Rectal smooth muscle tissue (tissue), 1 donor: Measurements from ENCODE around the gene WWOX.

Experiments
- H3K27ac ChIP-seq: one replicate; pipeline ENCODE4 v1.7.0; 2013; ENCODE audit warnings: low read depth, low read length, inconsistent platforms
- H3K27me3 ChIP-seq: one replicate; pipeline ENCODE4 v1.7.0; 2013; ENCODE audit warnings: low read length; ENCODE audit not compliant: control insufficient read depth, insufficient read depth
- H3K36me3 ChIP-seq: one replicate; pipeline ENCODE4 v1.7.0; 2013; ENCODE audit warnings: low read length; ENCODE audit not compliant: control insufficient read depth, insufficient read depth
- H3K4me1 ChIP-seq: one replicate; pipeline ENCODE4 v1.7.0; 2013; ENCODE audit warnings: low read length; ENCODE audit not compliant: control insufficient read depth, insufficient read depth
- H3K4me3 ChIP-seq: one replicate; pipeline ENCODE4 v1.7.0; 2013; ENCODE audit warnings: low read length
- H3K9ac ChIP-seq: one replicate; pipeline ENCODE4 v1.7.0; 2013; ENCODE audit warnings: low read length

Gene WWOX

DNA sequence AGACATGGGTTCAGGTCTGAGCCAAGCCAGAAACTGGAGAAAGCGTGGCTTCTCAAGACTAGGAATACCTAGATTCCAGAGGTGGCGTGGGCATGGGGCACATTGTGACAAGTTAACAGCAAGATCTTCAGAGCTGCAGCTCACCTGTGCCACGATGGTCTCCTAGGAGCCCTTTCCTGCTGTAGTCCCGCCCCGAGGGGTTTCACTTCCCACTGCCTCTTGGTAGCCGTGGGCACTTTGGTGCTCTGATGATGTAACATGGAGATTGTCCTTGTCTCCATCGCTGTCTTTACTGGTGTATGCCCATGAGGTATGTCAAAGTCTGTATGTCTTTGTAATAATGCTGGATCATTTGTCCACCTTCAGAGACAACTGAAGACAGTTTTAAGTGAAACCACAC, 89.7 kb downstream of the WWOX start:
- no peaks in the 10 kb centered on the region for H3K36me3 ChIP-seq
- H3K27me3 ChIP-seq: no peaks in the 10 kb centered on the region
- H3K4me1 ChIP-seq: no peaks in the 10 kb centered on the region
- H3K27ac ChIP-seq: no peak overlapping the region
- H3K9ac ChIP-seq: no peak overlapping the region
- no peak overlapping the region for H3K4me3 ChIP-seq

DNA sequence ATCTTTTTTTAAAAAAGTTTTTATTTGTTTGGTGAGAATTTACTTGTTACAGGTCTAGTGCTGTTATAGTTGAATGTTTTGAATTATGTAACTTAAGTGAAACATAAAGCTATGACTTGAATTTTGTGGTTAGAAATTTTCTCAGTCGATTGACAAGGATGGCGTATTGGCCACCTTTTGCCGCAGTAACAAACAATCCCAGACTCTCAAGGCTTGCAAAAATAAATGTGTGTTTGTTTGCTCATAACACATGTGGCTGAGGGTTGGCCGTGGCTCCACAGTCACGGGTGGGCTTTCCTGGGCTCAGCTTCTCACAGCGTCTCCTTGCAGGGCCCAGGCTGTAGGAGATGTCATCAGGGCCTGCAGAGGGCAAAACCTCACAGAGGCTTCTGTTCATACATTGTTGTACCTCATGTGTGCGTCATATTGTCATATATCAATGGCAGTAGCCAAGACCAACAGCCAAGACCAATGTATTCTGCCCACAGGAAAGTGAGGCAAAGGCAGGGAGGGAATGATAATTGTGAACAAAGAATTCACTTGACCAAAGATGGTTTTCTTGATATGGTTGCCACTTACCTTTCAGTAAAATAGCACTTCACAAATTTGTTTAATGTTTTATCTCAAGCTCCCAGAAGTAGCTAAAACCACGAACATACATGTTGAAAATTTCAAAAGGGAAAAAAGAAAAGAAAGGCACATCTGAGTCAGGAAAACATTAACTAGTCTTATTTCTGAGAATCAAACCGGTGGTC, 93.5 kb downstream of the WWOX start:
- Histone ChIP-seq H3K4me3 (no peak overlapping the region), H3K36me3 (no peaks in the 10 kb centered on the region), H3K9ac (no peak overlapping the region), H3K27ac (no peak overlapping the region), H3K4me1 (no peaks in the 10 kb centered on the region), H3K27me3 (no peaks in the 10 kb centered on the region)

DNA sequence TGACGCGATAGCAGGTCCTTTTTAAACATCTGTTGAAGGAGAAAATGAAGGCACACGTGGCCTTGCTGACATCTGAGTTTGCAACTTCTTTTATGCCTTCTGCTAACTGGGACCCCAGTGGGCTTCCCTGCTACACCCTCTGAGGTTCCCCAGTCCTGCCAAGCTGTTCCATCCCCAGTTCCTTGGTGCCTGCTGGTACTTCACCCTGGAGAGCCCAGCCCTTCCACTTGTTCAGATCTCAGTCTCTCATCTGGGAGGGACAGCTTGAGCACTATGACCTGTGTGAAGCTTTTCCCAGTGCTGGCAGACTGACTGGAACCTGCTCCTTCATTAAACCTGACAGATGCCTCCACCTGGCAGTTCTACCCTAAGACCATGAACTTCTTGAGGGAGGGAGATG, 95.5 kb downstream of the WWOX start:
- no peaks in the 10 kb centered on the region for H3K4me1 ChIP-seq
- H3K27ac ChIP-seq: no peak overlapping the region
- no peaks in the 10 kb centered on the region for H3K36me3 ChIP-seq
- H3K9ac ChIP-seq: no peak overlapping the region
- H3K27me3 ChIP-seq: no peaks in the 10 kb centered on the region
- H3K4me3 ChIP-seq: no peak overlapping the region

DNA sequence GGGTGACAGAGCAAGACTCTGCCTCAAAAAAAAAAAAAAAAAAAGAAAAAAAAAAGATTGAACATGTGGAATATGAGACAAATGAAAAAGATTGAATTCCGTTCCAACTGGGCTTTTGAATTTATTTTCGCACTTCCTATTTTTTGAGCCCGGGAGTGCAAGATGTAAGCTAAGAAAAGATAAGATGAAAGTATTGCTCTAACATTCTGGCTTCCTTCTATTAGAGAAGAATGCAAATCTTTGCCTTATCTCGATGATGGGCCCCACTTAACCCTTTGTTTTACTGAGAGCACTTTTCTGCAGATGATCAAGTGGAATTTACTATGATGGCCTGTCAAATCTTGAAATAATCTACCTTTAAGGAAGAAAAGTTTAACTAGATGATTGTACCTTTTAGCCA, 96.3 kb downstream of the WWOX start:
- Histone ChIP-seq H3K4me1 (no peaks in the 10 kb centered on the region), H3K27me3 (no peaks in the 10 kb centered on the region), H3K27ac (no peak overlapping the region), H3K4me3 (no peak overlapping the region), H3K36me3 (no peaks in the 10 kb centered on the region), H3K9ac (no peak overlapping the region)

DNA sequence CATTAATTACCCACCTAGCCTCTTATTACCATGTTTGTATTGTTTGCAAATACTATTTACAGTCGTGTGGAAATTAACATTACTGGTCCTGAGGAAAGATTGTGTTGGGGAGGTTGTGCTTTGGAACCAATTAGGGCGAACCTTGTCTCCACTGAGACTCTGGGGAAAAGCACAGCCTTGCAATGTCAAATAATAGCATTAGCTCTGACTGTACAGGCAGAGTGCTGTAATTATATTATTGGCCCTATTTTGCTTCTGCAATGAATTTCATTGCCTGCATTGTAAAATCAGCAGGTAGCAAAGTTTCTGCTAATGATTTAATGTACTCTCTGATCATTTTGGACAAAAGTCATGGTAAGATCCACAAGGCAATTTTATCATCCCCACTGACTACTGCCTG, 97.0 kb downstream of the WWOX start:
- H3K4me3 ChIP-seq: no peak overlapping the region

DNA sequence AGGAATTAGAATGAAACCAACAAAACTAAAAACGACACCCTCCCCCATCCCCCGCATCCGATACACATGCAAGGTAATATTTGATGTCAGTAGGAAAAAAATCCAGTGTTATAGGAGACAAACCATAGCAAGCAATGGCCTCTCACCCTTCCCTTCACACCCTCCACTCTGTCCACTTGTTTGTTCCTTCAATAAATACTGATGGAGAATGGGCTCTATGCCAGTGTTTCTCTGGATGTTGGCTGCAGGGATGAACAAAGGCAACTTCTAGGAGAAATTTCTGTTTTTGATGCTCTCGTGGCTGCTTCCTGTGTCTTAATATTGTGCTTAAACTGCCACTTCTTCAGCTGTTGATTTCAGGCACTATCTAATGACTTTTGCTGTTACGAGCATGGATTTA, 98.8 kb downstream of the WWOX start:
- Histone ChIP-seq H3K4me1 (no peaks in the 10 kb centered on the region), H3K27me3 (no peaks in the 10 kb centered on the region), H3K27ac (no peak overlapping the region), H3K4me3 (no peak overlapping the region), H3K36me3 (no peaks in the 10 kb centered on the region), H3K9ac (no peak overlapping the region)

More for the DNA sequence above, 97.0 kb downstream of the WWOX start:
- no peaks in the 10 kb centered on the region for H3K36me3 ChIP-seq
- H3K4me1 ChIP-seq: no peaks in the 10 kb centered on the region
- H3K27me3 ChIP-seq: no peaks in the 10 kb centered on the region
- no peak overlapping the region for H3K9ac ChIP-seq
- no peak overlapping the region for H3K27ac ChIP-seq

DNA sequence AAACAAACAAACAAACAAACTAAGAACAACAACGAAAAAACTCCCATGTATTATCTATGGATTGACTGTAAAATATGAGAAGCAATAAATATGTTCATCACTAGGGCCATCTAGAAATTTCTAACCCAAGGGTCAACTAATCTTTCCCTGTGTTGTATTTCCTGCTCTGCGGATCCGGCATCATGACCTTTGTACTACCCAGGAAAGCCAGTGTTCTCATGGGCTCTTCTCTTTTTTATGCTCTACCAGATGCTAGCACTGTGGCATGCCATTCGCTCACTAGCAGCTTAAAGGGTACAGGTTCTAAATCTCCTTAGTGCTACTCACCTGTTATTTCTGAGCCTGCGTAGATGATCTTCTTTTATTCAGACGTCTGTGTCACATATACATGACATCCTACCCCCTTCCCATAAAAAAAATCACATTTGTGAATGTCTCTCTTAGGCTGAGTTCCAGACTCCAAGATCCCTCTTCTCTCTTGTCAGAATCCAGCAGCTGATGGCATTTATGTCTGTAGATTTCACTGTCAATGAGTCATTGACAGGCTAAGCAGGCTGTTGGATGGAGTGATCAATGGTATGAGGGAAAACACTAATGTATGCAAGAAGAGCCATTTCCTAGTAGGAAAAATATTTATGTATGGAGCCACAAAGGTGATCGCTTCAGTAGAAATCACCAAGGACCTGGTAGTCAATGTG, 100.0 kb downstream of the WWOX start:
- Histone ChIP-seq H3K27me3 (no peaks in the 10 kb centered on the region), H3K36me3 (no peaks in the 10 kb centered on the region), H3K9ac (no peak overlapping the region), H3K27ac (no peak overlapping the region), H3K4me1 (no peaks in the 10 kb centered on the region), H3K4me3 (no peak overlapping the region)

DNA sequence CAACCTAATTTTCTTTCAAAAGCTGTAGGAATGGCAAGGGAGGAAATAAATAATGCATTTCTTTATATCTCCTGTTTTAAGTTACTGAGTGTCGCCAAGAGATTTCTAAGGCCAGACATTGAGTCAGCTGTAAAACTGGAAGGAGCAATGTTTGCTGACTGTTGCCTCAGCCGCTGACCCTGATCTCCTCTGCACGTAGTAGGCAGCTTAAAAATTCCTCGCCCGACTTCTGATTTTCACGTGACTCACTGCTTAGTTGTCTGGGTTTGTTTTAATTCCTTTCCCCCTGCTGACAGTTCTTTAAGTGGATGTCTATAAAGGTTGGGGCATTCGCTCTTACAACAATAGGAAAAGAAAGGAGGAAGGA, 100.6 kb downstream of the WWOX start:
- no peaks in the 10 kb centered on the region for H3K36me3 ChIP-seq
- no peak overlapping the region for H3K27ac ChIP-seq
- no peak overlapping the region for H3K9ac ChIP-seq
- H3K27me3 ChIP-seq: no peaks in the 10 kb centered on the region
- H3K4me3 ChIP-seq: no peak overlapping the region
- no peaks in the 10 kb centered on the region for H3K4me1 ChIP-seq

DNA sequence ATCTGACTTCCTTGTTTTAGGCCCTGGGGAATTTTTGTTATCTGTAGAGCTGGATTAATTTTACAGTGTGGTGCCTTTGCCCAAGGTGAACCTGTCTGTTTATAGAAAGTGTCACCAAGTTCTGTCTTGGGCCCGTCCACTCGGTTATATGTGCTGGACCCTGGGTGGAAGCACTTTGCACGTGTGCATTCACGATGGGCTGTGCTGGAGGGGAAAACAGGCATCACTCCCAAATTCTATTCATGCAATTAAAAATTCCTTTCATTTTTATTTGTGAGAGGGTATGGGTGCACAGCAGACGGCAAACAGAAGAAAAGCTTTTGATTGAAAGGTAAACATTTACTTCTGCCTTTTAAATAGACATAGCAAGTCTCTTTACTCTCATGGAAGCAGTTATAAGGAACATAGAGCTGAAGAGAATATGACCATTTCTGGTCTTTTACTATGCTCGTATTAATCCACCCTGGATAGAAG, 101.2 kb downstream of the WWOX start:
- Histone ChIP-seq H3K27me3 (no peaks in the 10 kb centered on the region), H3K36me3 (no peaks in the 10 kb centered on the region), H3K4me1 (no peaks in the 10 kb centered on the region), H3K9ac (no peak overlapping the region), H3K27ac (no peak overlapping the region), H3K4me3 (no peak overlapping the region)

DNA sequence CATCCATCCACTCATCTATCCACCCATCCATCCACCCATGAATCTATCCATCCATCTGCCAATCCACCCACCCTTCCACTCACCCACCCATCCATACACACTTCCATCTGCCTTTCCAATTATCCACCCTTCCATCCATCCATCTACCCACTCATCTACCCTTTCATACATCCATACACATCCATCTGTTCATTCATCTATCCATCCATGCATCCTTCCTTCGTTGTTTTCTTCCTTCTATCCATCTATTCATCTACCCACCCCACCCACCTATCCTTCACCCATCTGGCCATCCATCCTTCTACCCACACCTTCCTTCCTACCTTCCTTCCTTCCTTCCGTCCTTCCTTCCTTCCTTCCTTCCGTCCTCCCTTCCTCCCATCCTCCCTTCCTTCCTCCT, 106.1 kb downstream of the WWOX start:
- Histone ChIP-seq H3K36me3 (no peaks in the 10 kb centered on the region), H3K4me3 (no peak overlapping the region), H3K4me1 (no peaks in the 10 kb centered on the region), H3K27me3 (no peaks in the 10 kb centered on the region), H3K27ac (no peak overlapping the region), H3K9ac (no peak overlapping the region)

DNA sequence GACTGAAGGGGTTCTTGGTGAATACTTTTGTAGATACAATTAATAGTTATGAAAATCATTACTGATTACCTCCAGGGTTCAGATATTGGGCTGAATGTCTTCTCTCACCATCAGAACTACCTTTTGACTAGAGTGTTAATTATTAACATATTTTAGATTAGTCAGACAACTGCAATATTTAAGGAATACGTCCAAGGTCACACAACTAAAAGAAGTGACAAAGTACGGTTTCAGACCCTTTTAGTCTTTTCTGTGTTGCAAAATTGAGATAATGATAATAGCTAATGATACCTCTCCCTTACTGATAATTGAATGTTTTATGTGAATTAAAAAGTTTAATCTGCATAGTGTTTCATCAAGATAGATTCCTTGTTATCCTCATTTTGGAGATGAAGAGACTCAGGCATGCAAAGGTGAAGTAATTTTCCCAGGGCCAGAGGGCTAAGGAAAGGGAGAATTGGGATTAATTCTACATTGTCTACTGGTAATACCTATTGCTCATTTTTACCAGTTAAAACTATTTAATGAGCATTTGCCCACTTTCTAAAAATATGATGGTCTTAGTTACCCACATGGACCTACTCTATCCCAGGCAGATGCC, 107.3 kb downstream of the WWOX start:
- Histone ChIP-seq H3K36me3 (no peaks in the 10 kb centered on the region), H3K4me1 (no peaks in the 10 kb centered on the region), H3K27me3 (no peaks in the 10 kb centered on the region), H3K9ac (no peak overlapping the region), H3K27ac (no peak overlapping the region), H3K4me3 (no peak overlapping the region)

DNA sequence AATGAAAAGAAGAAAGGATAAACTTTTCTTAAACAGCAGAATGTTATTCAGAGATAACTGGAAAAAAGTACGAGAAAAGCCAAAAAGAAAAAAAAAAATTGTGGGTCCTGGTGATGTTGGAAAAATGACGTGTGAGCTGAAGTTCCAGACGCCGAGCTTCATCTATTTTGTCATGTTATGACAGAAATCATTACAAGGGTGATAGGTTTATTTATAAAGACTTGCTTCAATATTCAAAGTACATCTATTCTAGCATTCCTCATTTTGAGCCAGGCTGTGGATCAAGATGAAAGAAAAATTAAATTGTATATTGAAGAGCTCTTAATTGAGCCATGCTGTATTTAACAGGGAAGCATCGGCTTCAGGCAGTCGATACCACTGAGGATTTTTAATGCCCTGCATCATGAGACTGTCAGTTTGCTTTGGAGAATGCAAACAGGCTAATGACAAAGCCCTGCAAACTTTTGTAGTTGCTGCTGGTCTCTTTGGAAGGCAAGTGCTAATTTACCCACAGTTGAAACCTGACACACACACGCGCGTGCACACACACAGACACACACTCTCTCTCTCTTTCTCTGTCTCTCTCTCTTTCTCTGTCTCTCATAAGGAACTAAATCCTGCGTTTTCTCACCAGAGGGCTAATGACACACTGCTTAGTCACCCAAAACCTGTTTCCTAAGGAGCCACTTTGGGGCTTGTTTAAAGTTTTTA, 110.7 kb downstream of the WWOX start:
- H3K27ac ChIP-seq: no peak overlapping the region
- no peak overlapping the region for H3K9ac ChIP-seq
- no peaks in the 10 kb centered on the region for H3K27me3 ChIP-seq
- no peaks in the 10 kb centered on the region for H3K36me3 ChIP-seq
- no peaks in the 10 kb centered on the region for H3K4me1 ChIP-seq
- no peak overlapping the region for H3K4me3 ChIP-seq
